GM18526 (cell line): ENCODE data around the gene ENKD1.

ENCODE experiments used
- POLR2A ChIP-seq: IDR thresholded peaks from 3 replicates; pipeline ENCODE4 v1.6.1; 2011; ENCODE audit not compliant: insufficient read length; ENCODE audit errors: extremely low read depth

Gene ENKD1

GRCh38 chr16:67669499-67670101 is 3.0 kb upstream of the ENKD1 start:
- no peak for TF ChIP-seq POLR2A

GRCh38 chr16:67668495-67669157 is 2.1 kb upstream of the ENKD1 start:
- no peak for TF ChIP-seq POLR2A

DNA sequence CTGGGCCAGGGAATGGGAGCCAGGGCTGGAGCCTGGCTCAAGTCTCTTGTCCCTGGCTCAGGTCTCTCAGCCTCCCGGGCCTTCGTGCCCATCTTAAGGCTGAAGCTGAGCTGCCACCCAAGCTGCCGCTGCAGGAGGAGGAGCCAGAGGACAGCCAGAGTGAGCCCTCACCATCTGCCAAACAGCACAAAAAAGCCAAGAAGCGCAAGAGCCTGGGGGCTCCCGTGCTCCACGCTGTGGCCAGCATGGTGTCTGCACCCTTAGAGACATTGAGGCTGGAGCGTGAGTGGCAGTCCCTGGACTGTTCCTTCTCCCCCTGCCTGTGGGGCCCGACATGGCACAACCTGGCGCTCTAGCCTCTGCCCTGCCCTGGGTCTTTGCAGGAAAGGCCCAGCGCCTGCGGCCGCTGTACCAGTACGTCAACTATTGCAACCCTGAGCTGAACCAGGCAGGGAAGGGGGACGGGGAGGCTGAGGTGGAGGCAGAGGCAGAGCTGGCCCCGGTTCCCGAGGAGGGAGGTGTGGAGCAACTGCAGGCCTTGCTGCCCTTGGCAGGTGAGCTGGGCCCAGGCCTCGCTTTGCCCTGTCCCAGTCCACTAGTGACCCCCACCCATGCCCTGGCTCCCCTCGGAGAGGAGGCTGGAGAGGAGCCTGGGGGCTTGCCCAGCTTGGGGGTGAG is 1.4 kb upstream of the ENKD1 start:
- no peak for TF ChIP-seq POLR2A

GRCh38 chr16:67667453-67667816 is 885 bp upstream of the ENKD1 start:
- no peak for TF ChIP-seq POLR2A

GRCh38 chr16:67666032-67666551 is 458 bp downstream of the ENKD1 start:
- TF ChIP-seq POLR2A = no peak

GRCh38 chr16:67665598-67665997 is 952 bp downstream of the ENKD1 start:
- no peak for TF ChIP-seq POLR2A

GRCh38 chr16:67664871-67665270 is 1.7 kb downstream of the ENKD1 start:
- no peak for TF ChIP-seq POLR2A

- TF ChIP-seq POLR2A = no peak
These were observed 2.3 kb downstream of the ENKD1 start for GRCh38 chr16:67664258-67664657.

GRCh38 chr16:67663877-67664222 is 2.7 kb downstream of the ENKD1 start:
- no peak for TF ChIP-seq POLR2A

DNA sequence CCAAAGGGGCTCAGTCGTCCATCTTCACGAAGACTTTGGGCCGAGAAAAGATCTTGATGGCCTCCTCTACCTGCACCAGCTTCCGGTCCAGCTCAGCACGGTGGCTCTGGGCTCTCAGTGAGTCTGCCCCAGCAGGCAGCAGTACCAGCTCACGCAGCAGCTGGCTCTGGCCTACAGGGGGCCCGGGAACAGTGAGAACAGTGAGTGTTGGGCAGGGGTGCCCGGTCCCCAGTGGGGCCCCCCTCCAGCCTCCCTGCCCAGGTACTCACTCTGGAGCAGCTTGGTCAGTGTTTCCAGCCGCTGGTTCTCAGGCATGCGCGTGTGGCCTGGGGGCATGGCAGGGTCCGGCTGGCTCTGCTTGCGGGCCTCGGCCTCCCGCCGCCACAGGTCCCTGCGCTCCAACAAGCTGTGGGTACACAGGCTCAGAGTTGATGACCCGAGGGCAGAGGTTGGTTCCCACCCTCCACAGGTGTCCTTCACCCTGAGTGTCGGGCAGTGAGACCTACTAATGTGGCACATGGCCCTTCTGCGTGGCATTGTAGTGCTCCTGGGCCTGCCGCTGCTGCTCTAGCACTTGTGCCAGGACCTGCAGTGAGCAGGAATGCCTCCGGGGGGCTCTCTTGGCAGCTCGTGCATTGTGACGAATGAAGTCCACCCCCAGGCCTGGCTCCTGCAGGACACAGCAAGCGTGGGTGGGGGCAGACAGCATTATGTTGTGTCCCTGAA is 3.2 kb downstream of the ENKD1 start:
- TF ChIP-seq POLR2A = no peak

GRCh38 chr16:67662653-67663010 is 3.9 kb downstream of the ENKD1 start:
- TF ChIP-seq POLR2A = no peak

- TF ChIP-seq POLR2A = no peak
These were observed 4.5 kb downstream of the ENKD1 start for GRCh38 chr16:67661886-67662652.

- no peak for TF ChIP-seq POLR2A
These were observed 5.3 kb downstream of the ENKD1 start for GRCh38 chr16:67661101-67661761.

DNA sequence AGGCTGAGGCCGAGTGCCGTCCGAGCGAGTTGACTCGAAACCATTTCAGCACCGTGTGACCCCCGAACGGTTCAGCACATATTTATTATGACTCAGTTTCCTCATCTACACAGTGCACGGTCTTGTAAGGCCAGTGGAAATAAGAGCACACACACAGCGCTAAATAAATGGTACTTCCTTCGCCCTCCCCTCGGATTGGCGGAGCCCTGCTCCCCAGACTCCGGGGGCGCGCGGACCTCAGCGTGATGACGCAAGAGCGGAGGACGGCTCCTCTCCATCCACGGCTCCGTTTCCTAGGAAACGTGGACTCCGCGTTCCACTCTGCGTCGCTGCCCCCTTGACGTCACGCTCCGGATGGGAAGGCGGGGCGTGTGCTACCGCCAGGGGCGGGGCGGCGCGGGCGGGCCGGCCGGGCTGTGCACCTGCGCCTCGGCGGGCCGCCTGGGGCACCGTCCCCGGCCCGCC is 6.0 kb downstream of the ENKD1 start, which contains the start of gene PARD6A:
PARD6A (plus strand) TSS at position 397 of the 465 bp plus-strand sequence. CDS start 79 bp downstream, outside the sequence.
- TF ChIP-seq POLR2A = peak; percentile 30
